ENCODE measurements around the gene SRCAP.

Gene SRCAP

DNA sequence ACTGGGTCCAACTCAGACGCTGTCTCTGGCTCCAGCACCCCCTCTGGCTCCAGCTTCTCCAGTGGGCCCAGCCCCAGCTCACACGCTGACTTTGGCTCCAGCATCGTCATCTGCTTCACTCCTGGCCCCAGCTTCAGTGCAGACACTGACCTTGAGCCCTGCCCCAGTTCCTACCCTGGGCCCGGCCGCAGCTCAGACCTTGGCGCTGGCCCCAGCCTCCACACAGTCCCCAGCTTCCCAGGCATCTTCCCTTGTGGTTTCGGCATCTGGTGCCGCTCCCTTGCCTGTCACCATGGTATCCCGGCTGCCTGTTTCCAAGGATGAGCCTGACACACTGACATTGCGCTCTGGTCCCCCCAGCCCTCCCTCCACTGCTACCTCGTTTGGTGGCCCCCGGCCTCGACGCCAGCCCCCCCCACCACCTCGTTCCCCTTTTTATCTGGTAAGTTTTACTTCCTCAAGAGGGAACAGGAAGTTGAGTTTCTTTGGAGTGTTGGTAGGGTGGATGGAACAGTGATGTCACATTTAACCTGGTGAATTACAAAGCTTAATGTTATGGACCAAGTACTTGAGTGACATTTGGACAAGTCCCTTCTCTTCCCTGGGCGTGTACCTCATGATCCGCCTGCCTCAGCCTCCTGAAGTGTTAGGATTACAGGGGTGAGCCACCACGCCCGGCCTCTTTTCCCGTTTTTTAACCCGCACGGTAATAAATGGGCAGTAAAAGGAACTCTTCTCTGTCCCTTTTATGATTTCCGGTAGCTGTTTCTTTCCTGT, 25.9 kb downstream of the SRCAP start:
- Histone ChIP-seq H3K4me3 (ENCODE audit: severe bottlenecking) (no peak overlapping the region), H3K27me3 (ENCODE audit: insufficient read depth, poor library complexity, severe bottlenecking) (no peaks in the 10 kb centered on the region), H3K27ac (ENCODE audit: poor library complexity, severe bottlenecking) (no peak overlapping the region), H3K4me1 (ENCODE audit: insufficient read depth, poor library complexity, severe bottlenecking) (no peaks in the 10 kb centered on the region), H3K36me3 (ENCODE audit: low read depth) (peaks cover 98% of the 10 kb centered on the region), H3K9me3 (ENCODE audit: severe bottlenecking) (no peaks in the 10 kb centered on the region)
- TF ChIP-seq, protein P1, sequence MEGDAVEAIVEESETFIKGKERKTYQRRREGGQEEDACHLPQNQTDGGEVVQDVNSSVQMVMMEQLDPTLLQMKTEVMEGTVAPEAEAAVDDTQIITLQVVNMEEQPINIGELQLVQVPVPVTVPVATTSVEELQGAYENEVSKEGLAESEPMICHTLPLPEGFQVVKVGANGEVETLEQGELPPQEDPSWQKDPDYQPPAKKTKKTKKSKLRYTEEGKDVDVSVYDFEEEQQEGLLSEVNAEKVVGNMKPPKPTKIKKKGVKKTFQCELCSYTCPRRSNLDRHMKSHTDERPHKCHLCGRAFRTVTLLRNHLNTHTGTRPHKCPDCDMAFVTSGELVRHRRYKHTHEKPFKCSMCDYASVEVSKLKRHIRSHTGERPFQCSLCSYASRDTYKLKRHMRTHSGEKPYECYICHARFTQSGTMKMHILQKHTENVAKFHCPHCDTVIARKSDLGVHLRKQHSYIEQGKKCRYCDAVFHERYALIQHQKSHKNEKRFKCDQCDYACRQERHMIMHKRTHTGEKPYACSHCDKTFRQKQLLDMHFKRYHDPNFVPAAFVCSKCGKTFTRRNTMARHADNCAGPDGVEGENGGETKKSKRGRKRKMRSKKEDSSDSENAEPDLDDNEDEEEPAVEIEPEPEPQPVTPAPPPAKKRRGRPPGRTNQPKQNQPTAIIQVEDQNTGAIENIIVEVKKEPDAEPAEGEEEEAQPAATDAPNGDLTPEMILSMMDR (IDR thresholded peaks at IDR 0.05; ENCODE audit: poor library complexity, severe bottlenecking), result no peak
- no peak for DNase-seq (ENCODE audit: low spot score)
- no peak for ATAC-seq (ENCODE audit: low read depth)

DNA sequence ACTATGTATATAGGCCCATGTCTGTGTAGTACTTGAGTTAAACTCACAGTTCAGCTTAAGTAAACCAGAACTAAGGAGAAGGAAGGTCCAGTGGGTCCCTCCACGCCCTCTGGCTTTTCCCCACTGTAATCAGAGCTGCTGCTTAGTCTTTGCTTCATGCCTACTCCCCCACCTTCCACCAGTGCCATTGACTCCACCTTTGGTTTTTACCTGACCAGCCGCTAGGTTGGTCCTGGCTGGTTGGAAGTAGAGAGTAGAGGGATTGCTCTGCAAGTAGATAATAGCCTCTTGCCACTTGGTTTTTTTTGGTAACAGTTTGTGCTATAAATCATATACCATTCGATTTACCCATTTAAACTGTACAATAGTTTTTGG, 26.4 kb downstream of the SRCAP start:
- DNase-seq (ENCODE audit: low spot score) (no peak), ATAC-seq (ENCODE audit: low read depth) (no peak)
- H3K4me3 ChIP-seq (ENCODE audit: severe bottlenecking), result no peak overlapping the region
- no peaks in the 10 kb centered on the region for H3K9me3 ChIP-seq (ENCODE audit: severe bottlenecking)
- TF ChIP-seq, protein P1 (IDR thresholded peaks at IDR 0.05; ENCODE audit: poor library complexity, severe bottlenecking), result no peak
- peaks cover 98% of the 10 kb centered on the region for H3K36me3 ChIP-seq (ENCODE audit: low read depth)
- no peaks in the 10 kb centered on the region for H3K4me1 ChIP-seq (ENCODE audit: insufficient read depth, poor library complexity, severe bottlenecking)
- H3K27me3 ChIP-seq (ENCODE audit: insufficient read depth, poor library complexity, severe bottlenecking), result no peaks in the 10 kb centered on the region
- no peak overlapping the region for H3K27ac ChIP-seq (ENCODE audit: poor library complexity, severe bottlenecking)

DNA sequence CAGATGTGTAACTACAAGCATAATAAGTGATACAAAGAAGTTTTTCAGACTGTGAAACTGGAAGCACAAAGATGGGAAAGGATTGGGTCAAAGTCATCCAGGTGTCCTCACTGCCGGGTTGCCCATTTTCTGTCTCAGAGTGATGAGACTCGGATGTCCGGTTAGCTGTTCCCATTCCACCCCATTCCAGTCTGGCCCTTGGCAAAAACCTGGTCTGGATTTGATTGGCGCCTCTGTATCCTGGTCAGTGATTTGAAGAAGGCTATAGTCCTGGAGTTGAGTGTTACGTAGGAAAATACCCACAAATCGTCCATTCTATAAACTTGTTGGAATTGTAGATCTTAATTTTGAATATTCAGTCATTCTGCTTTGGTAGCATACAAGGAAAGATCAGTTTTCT, 29.4 kb downstream of the SRCAP start:
- no peak for DNase-seq (ENCODE audit: low spot score)
- no peak overlapping the region for H3K27ac ChIP-seq (ENCODE audit: poor library complexity, severe bottlenecking)
- peaks cover 98% of the 10 kb centered on the region for H3K36me3 ChIP-seq (ENCODE audit: low read depth)

DNA sequence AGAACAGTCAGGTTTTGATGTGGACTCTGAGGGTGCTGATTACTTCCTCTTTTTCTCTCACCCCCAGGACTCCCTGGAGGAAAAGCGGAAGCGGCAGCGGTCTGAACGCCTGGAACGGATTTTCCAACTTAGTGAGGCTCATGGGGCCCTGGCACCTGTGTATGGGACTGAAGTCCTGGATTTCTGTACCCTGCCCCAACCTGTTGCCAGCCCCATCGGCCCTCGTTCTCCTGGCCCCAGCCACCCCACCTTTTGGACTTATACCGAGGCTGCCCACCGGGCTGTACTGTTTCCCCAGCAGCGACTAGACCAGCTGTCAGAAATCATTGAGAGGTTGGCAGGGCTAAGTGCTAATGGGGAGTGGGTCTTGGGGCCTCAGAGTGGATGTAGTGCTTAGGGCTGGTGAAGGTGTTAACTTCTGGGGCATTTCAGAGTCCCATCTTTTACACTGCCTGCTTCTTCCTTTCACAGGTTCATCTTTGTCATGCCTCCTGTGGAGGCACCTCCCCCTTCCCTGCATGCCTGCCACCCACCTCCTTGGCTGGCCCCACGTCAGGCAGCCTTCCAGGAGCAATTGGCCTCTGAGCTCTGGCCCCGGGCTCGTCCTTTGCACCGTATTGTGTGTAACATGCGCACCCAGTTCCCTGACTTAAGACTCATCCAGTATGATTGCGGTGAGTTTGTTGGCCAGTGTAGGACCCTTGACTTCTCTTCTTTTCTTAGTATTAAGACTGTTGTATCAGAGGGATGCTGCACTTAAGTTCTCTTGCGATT, 30.1 kb downstream of the SRCAP start:
- ATAC-seq (ENCODE audit: low read depth) (no peak), DNase-seq (ENCODE audit: low spot score) (no peak)
- no peak overlapping the region for H3K27ac ChIP-seq (ENCODE audit: poor library complexity, severe bottlenecking)
- no peak overlapping the region for H3K4me3 ChIP-seq (ENCODE audit: severe bottlenecking)
- H3K27me3 ChIP-seq (ENCODE audit: insufficient read depth, poor library complexity, severe bottlenecking), result no peaks in the 10 kb centered on the region
- H3K36me3 ChIP-seq (ENCODE audit: low read depth), result peaks cover 99% of the 10 kb centered on the region
- no peaks in the 10 kb centered on the region for H3K9me3 ChIP-seq (ENCODE audit: severe bottlenecking)
- no peaks in the 10 kb centered on the region for H3K4me1 ChIP-seq (ENCODE audit: insufficient read depth, poor library complexity, severe bottlenecking)
- TF ChIP-seq, protein P1 (IDR thresholded peaks at IDR 0.05; ENCODE audit: poor library complexity, severe bottlenecking), result no peak

More for the DNA sequence above, 29.4 kb downstream of the SRCAP start:
- H3K4me3 ChIP-seq (ENCODE audit: severe bottlenecking), result no peak overlapping the region
- TF ChIP-seq, protein P1 (IDR thresholded peaks at IDR 0.05; ENCODE audit: poor library complexity, severe bottlenecking), result no peak
- no peaks in the 10 kb centered on the region for H3K9me3 ChIP-seq (ENCODE audit: severe bottlenecking)
- H3K4me1 ChIP-seq (ENCODE audit: insufficient read depth, poor library complexity, severe bottlenecking), result no peaks in the 10 kb centered on the region
- ATAC-seq (ENCODE audit: low read depth), result no peak
- no peaks in the 10 kb centered on the region for H3K27me3 ChIP-seq (ENCODE audit: insufficient read depth, poor library complexity, severe bottlenecking)
